GM18519 (cell line): ENCODE results near the gene RPL13.

Experiments used
- ATAC-seq: cut with Tn5 transposase; IDR thresholded peaks from one replicate; pipeline ENCODE4 v1.9.1; 2021; ENCODE audit warnings: mild to moderate bottlenecking, moderate library complexity; ENCODE audit not compliant: unreplicated experiment, low FRiP score

Gene RPL13

DNA sequence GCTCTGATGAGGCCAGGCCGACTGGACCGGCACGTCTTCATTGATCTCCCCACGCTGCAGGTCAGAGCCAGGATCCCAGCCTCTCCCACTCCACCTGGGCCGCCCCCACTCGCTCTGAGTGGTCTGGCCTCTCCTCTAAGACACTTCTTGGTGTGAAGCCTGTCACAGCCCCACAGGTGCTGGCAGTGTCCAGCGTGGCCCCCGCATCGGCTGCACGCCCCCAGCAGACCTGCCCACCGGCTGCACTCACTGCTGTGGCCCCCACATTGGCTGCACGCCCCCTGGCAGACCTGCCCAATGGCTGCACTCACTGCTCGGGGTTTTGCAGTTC is 15.8 kb upstream of the RPL13 start:
- no peak for ATAC-seq

DNA sequence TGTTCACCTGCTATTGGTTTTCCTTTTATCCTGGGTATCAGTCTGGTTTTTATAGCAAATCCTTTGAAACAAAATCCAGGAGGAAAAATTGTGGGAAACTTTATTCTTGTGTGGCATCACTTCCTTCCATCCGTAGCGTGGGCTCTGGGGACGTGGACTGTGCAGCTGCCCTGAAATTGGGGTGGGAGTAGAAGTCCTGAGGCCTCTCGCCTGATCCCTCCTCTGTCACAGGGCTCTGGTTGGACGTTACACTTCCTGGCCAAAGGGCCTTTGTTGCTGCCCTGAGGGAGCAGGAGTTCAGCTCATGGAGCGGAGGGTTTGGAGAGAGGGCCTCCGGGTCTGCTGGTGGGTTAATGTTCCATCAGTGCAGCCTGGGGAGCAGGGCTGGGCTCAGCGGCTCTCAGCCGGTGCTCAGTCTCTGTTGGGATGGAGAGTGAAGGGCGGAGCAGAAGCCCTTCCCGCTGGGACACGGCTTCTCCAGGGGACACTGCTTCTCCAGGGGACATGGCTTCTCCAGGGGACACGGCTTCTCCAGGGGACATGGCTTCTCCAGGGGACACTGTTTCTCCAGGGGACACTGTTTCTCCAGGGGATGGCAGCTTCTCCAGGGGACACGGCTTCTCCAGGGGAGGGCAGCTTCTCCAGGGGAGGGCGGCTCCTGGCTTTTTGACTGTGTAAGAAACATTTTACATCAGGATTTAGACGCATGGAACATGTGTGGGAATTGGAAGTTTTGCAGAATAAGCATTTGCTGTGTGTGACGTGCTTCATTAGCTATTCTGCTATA is 15.2 kb upstream of the RPL13 start:
- ATAC-seq = no peak

DNA sequence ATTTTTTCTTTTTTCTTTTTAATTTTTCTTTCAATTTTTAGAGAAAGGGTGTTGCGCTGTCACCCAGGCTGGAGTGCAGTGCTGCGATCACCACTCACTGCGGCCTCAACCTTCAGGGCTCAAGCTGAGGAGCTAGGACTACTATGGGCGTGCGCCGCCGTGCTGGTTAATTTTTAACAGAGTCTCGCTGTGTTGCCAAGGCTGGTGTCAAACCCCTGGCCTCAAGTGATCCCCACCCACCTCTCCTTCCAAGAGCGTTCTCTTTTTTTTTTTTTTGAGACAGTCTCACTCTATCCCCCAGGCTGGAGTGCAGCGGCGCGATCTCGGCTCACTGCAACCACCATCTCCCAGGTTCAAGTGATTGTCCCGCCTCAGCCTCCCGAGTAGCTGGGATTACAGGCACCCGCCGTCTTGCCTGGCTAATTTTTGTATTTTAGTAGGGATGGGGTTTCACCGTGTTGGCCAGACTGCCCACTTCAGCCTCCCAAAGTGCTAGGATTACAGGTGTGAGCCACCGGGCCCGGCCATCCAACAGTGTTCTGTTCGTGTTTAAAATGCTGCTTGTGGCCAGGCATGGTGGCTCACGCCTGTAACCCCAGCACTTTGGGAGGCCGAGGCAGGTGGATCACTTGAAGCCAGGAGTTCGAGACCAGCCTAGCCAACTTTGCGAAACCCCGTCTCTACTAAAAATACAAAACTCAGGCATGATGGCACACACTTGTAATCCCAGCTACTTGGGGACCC is 14.5 kb upstream of the RPL13 start:
- ATAC-seq = no peak

- no peak for ATAC-seq
These were observed 13.7 kb upstream of the RPL13 start for GRCh38 chr16:89546781-89547180.

- ATAC-seq = no peak
These were observed 13.2 kb upstream of the RPL13 start for GRCh38 chr16:89547291-89547690.

GRCh38 chr16:89547860-89548259 is 12.6 kb upstream of the RPL13 start:
- ATAC-seq = no peak

- no peak for ATAC-seq
These were observed 12.0 kb upstream of the RPL13 start for GRCh38 chr16:89548344-89549006.

DNA sequence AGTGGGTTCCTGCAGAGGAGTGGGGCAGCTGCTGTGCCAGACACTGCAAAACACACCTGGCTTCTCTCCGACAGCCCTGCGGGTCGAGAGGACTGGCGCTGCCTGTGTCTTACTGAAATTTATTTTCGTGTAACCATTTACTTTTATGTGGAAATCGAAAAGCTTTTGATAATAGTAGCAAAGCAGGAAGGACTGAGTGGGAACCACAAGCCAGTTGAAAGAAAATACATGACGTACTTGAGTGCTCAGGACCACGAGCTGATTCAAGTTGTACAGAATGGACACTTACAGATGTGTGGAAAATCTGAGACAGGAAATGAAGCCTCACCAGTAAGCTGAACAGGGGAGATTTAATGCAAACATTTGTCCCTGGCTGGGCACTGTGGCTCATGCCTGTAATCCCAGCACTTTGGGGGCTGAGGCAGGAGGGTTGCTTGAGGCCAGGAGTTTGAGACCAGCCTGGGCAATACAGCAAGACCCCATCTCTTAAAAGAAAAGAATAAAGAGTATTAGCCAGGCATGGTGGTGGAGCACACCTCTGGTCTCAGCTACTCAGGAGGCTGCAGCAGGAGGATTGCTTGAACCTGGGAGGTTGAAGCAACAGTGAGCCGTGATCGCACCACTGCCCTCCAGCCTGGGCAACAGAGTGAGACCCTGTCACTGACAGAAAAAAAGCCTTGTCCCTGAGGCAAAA is 11.3 kb upstream of the RPL13 start:
- no peak for ATAC-seq

DNA sequence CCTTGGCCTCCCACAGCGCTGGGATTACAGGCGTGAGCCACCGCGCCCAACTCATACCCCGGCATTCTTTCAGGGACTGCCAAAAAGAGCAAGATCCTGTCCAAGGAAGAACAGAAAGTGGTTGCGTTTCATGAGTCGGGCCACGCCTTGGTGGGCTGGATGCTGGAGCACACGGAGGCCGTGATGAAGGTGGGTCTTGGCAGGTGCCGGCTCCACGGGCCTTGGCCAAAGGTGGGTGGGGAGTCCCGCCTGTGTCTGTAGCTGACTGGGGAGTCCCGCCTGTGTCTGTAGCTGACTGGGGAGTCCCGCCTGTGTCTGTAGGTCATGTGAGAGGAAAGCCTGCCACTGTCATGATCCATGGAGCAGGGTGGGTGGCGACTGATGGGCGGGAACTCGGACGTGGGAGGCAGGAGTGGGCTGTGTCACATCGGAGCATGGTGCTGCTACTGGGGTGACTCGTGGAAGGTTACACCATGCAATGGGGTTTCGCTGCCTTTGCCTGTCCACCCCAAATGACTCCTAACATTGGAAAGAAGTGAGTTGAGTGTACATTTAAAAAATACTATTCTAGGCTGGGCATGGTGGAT is 10.0 kb upstream of the RPL13 start:
- no peak for ATAC-seq

DNA sequence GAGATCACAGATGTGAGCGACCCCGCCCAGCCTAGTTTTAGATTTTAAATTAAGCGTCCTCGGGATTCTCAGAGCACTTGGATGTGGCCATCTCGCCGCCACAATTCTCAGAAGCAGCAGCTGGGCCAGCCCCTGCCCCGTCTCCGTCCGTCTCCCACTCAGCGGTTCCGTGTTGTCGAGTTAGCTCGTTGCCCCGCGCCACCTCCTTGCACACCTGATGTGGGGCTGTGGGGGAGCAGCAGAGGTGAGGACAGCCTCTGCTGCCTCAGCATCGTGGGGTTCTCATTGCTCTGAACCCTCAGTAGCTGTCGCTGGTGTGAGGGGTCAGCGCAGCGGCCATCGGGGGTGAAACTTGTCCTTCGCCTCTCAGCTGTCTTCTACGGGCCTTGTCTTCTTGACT is 8.2 kb upstream of the RPL13 start:
- no peak for ATAC-seq

DNA sequence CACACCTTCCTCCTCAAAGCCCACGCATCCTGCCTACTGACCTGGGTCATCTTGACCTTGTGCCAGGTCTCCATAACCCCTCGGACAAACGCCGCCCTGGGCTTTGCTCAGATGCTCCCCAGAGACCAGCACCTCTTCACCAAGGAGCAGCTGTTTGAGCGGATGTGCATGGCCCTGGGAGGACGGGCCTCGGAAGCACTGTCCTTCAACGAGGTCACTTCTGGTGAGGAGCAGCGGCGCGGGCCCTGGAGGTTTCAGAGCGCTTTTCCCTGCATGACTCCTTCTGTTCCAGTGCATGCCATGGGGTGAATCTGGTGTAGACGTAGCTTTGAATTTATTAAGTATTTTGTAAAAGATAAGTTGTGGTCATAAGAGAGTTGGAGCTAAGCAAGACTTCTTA is 7.6 kb upstream of the RPL13 start:
- no peak for ATAC-seq

GRCh38 chr16:89553733-89554132 is 6.7 kb upstream of the RPL13 start:
- ATAC-seq = no peak

GRCh38 chr16:89554343-89554742 is 6.1 kb upstream of the RPL13 start:
- no peak for ATAC-seq

DNA sequence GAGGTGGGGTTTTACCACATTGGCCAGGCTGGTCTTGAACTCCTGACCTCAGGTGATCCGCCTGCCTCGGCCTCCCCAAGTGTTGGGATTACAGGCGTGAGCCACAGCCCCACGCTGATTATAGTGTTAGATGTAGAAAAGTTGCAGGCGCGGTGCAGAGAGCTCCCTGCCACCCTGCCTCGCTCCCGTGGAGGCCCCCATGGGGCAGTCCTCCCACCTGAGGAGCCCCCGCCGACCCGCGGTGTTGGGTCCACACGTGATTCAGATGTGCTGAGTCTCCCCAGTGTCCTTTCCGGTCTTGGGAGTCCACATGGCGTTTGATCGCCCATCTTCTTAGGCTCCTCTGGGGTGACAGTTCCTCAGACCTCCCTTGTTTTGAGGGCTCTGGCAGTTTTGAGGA is 5.2 kb upstream of the RPL13 start:
- ATAC-seq = no peak

DNA sequence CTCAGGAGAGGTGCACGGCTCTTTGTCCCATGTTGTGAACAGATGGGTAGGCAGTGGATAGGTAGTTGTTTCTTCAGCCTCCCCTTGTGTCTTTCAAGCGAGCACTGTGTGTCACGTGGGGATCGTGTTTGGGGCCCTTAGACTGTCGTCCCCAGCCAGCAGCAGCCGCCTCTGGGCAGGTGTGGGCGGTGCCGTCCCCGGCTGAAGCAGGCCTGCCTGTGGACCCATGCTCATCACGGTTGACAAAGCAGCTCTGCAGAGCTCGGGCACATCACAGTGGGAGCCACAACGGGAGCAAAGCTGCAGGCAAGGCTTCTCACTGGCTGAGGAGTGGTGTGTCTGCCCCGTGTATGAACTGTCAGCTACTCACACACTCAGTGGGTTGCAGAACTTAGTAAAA is 4.7 kb upstream of the RPL13 start:
- no peak for ATAC-seq

- ATAC-seq = no peak
These were observed 3.5 kb upstream of the RPL13 start for GRCh38 chr16:89556750-89557689.

DNA sequence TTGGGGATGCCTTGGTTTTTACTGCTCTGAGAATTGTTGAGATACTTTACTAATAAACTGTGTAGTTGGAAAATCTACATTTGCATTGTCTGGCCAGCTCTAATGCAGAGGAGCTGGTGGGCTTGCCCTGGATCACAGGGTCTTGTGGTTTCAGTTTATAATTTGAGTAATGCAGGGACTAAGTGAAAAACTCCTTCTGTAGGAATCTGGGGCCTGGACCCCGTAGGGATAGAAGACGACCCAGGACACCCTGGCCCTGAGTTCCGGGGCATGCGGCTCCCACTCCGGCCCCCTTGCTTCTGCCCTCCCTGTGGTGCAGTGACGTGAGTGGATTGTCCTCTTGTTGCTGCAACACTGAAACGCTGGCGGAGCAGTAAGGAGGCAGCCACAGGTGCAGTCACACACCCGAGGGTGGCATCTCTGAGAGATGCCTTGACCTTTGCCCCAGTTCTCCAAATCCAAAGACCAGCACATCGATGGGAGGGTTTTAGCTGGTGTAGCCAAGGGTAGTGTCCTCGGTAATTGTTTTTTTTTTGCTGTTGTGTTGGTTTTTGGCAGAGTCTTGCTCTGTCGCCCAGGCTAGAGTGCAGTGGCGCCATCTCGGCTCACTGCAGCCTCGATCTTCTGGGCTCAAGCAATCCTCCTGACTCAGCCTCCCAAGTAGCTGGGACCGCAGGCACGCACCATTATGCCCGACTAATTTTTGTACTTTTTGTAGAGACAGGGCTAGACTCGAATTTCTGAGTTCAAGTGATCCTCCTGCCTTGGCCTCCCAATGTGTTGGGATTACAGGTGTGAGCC is 2.6 kb upstream of the RPL13 start:
- no peak for ATAC-seq

DNA sequence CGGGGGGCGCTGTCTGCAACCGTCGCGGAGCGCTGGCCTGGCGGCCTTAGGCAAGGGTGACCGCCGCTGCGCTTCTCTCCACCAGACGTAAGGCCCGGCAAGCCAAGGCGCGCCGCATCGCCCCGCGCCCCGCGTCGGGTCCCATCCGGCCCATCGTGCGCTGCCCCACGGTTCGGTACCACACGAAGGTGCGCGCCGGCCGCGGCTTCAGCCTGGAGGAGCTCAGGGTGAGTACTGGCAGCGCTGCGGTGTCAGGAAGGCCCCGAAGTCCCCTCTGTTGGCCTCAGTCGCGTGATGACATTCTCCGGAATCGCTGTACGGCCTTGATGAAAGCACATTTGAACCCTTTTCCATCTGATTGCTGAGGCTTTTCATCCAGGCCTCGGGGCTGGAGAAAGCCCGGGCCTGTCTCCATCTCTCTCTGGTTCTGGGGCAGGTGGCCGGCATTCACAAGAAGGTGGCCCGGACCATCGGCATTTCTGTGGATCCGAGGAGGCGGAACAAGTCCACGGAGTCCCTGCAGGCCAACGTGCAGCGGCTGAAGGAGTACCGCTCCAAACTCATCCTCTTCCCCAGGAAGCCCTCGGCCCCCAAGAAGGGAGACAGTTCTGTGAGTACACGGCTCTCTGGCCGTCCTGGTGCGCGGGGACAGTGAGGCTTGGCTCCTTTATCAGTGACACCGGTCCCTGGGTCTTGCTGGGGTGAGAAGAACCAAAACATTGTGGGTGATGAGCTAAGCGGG is 831 bp downstream of the RPL13 start:
- ATAC-seq = no peak
